Sigmoid colon (tissue), 4 donors: ENCODE measurements around the gene OASL.

Experiments
- CTCF ChIP-seq, 4 experiments: fragments of 450-650 bp in 3 of 4; fragments of 200-600 bp in 1 of 4; IDR thresholded peaks; one replicate each; pipeline ENCODE4 v1.5.1; 2016 to 2019; ENCODE audit warnings: antibody characterized with exemption in 4 of 4, mild to moderate bottlenecking in 3 of 4, moderate library complexity in 2 of 4
- EP300 ChIP-seq, 4 donors: sonication (generic); formaldehyde crosslinking; IDR thresholded peaks; one replicate each; pipeline ENCODE4 v1.6.1; 2017; ENCODE audit warnings: antibody characterized with exemption in 4 of 4
- POLR2A ChIP-seq, 2 donors: fragments of 450-650 bp; IDR thresholded peaks; one replicate each; pipeline ENCODE4 v1.6.1; 2016; ENCODE audit warnings: antibody characterized with exemption in 2 of 2, mild to moderate bottlenecking in 2 of 2, moderate library complexity in 2 of 2
- POLR2AphosphoS5 ChIP-seq, 4 donors: sonication (generic); formaldehyde crosslinking; IDR thresholded peaks; one replicate each; pipeline ENCODE4 v1.6.1; 2017; ENCODE audit warnings: antibody characterized with exemption in 4 of 4

GRCh38 chr12:121013715-121014114, 25.3 kb downstream of the OASL start:
- TF ChIP-seq CTCF (IDR thresholded peaks at IDR 0.05) (no peak), POLR2A (IDR thresholded peaks at IDR 0.05) (no peak), POLR2AphosphoS5 (IDR thresholded peaks at IDR 0.05) (no peak), EP300 (IDR thresholded peaks at IDR 0.05) (no peak)
